HUDEP-2 (cell line): ENCODE results near the gene TINCR.

Source experiments
- DNase-seq, 76 experiments: peaks; one replicate each; lab custom pipeline; 2025; ENCODE audit not compliant: unreplicated experiment in 76 of 76; lab: John Stamatoyannopoulos, UW

Gene TINCR

DNA sequence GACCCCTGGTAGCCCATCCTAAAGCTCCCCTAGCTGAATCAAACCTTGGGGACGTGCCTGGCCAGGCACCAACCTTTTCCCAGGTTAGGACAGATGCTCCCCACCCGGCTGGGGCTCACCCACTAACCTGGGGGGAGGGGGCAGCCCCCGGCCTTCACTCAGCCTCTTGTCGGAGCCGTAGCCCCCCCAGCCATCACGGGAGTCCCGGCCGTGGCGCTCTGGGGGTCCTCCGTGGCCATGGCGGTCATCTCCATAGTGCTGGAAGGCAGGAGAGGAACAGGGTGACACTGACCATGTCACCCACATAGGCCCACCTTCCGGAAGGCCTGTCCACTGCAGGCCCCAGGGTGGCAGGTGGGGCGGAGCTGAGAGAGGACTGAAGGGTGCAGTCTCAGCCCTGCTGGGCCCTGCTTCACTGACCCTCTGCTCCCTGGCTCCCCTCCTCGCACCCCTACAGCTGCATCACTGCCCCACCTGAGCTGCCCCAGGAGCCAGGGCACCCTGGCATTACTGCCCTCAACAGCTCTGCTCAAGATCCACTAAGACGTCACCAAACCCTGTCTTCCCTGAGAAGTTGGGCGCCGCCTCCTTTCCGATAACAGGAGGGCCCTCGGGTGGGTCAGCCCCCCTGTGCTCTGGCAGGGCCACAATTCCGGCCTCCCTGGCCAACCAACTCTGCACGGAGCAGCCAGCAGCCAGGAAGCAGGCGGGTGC is 22.6 kb upstream of the TINCR start:
- no peak for DNase-seq

DNA sequence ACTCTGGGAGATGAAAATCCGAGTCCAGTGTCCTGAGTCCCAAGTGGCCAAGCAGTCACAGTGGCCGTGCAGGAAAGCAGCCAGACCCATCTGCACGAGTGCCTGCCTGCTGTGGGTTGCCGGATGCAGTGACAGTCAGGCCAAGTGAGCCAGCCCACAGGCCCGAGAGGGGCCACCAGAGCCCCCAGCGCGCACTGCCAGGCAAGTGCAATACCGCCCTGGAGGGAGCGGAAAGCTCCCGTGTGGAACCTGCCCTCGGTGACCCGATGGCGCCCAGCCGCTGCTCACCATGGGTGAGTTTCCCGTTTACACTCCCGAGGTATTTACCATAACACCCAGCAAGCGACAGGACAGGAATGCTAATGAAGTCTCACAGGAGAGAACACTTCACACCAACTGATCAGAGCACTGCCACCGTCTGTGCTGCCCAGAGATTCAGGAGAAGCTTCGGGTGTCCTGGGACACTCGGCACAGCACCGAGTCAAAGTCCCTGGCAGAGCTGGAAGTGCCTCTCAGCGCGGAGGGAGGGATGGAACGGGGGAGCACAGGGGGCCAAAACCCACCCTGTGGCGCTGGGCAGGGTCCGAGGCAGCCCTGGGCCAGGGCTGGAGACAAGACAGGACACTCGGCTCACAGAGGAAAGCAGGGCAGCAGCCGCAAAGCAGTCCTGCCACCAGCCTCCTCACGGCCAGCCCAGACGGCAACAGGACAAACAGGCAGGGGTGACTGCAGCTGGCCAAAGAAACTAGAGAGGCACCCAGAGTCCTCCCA is 21.3 kb upstream of the TINCR start:
- DNase-seq: no peak

GRCh38 chr19:5588441-5588840 is 20.7 kb upstream of the TINCR start:
- no peak for DNase-seq

DNA sequence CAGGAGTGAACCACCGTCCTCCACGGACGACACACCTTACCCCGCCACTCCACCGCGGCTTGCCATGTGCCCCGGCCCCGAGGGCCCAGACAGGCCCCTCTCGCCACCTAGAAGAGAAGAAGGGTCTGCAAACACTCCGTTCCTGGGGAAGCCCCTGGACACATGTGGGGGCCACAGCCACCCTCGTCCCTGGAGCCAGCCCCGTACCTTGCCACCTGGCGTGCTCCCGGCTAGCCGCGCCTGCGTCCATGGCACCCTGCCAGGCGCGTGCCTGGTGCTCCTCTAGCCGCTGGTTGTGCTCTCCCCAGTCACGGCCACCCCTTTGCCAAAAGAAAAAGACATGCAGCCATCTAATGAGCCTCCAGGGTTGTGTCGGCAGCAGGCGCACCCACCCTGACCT is 19.9 kb upstream of the TINCR start:
- no peak for DNase-seq

GRCh38 chr19:5587071-5587455 is 19.3 kb upstream of the TINCR start:
- no peak for DNase-seq

GRCh38 chr19:5586300-5587070 is 18.7 kb upstream of the TINCR start:
- peak in 14 of 76 experiments; percentile 9 to 48 (median 30) for DNase-seq

GRCh38 chr19:5585461-5586299 is 17.9 kb upstream of the TINCR start:
- DNase-seq: peak in 73 of 76 experiments; percentile 23 to 97 (median 86)

DNA sequence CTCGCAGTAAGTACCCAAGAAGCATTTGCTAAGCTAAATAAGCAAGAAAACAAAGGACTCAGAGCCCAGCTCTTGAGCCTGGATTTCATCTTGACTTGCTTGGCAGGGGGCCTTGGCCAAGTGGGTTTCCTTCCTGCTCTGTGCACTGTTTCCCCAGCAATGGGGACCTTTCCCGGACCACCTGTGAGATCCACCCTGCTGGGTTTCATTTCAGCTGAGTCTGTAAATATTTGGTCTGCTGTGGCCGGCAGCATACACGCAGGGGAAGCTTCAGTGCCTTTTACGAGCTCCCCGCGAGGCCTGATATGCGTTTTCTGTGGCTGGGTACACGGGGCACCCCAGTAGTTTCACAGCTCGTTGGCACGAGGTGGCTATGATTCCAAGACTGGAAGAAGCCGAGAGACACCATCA is 12.4 kb upstream of the TINCR start:
- no peak for DNase-seq

DNA sequence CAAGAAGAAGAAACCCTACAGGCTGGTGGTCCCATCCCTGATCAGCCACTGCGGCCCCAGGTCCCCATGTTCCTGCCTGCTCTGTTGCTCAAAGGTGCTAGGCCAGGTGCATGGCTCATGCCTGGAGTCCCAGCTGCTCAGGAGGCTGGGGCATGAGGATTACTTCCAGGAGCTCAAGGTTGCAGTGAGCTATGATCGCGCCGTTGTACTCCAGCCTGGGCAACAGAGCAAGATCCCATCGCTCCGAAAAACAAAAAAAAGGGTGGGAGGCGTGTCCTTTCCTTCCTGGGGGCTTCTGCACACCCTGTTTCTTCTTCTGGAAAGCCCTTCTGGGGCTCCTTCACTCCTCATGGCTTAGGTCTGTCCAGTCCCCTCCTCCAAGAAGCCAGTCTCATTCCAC is 11.9 kb upstream of the TINCR start:
- DNase-seq: no peak

DNA sequence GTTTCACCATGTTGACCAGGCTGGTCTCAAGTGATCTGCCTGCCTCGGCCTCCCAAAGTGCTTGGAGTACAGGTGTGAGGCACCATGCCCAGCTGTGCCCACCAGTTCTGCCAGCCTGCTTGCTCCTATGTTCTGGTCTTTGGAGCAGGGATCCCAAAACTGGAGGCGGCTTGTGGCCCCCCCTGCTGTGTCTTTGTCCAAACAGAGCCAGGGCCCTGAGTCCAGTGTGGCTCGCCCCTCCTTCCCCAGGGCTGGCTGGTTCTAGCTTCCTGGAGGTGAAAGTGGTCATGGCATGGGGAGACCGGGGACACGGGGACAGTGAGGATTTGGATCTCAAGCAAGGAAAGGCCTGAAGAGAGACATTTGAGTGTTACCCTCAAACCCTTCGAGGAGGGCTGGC is 11.5 kb upstream of the TINCR start:
- DNase-seq: no peak

DNA sequence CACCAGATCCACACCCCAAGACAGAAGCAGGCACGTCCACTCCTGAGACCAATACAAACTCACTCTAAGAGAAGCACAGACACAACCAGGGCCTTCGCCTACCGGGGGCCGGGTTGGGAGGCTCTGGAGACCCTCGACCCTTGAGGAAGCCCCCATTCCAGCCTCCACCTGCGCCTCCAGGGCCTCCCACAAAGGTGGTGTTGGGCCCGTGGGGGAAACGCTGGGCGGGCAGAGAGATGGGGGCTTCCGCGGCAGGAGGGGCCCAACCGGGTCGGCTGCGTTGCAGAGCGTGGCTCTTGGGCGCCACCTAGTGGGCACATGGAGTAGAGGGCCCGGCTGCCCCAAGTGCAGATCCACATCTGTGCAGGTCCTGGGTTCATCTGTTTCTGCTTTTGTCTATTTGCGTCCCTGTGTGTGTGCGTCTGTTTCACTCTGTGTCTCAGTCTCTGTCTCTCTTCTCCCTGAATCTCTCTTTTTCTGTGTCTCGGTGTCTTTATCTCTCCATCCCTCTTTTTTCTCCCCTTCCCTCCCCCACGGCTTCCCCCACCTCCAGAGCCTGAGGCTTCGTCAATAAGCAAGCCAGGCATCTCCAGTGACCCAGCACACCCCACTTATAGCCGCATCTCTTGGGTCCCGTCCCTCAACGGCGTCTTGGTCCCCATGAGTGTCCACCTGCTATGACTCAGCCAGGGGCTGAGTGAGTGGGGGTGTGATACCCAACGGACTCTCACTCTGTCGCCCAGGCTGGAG is 10.5 kb upstream of the TINCR start:
- DNase-seq: peak in 58 of 76 experiments; percentile 16 to 86 (median 58)

DNA sequence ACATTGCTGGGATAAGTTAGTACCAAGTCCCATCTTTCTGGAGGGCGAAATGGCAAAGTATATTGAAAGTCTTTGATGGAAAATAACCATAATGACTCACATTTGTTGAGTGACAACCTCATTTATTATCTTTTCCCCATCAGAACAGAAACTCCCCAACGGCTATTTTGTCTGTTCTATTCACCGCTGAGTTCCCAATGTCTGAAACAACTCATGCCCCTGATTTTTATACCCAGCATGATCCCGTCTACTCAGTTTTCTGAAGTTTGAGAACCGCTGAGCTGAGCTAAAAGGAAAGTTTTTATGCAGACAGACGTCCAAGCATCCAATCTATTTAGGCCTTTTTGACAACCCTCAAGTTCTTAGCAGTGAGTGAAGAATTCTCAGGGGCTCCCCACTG is 7.8 kb upstream of the TINCR start:
- peak in 25 of 76 experiments; percentile 15 to 82 (median 53) for DNase-seq

DNA sequence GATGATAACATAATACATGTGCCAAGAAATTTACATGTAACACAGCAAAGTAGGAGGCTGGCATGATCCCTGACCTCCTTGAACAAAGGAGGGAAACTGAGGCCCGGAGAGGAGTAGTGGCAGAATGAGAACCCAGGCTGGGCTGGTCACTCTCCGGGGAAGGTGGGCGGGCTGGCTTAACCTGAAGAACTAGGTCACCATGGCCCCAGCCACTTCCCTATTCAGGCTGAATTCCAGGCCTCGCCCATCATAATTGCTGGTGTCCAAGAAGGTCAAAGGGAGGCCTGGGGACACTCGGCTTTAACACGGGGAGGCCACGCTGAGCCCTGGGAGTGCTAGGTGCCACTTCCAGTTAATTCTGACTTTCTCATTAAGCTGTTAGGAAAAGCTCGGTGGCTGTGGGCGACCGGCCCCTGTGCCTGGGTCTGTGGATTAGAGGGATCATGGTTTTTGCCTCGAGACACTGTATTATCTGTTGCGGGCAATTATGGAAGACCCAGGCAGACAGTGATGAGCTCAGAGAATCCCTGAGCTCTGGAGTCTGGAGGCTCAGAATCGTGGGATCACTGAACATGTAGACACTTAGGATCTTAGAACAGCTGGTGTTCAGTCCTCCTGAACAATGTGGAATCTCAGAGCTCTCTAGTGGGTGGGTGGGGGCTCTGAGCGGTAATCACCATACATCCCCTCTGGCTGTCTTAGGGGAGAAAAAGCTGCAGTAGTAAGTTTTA is 5.0 kb upstream of the TINCR start:
- DNase-seq: no peak

DNA sequence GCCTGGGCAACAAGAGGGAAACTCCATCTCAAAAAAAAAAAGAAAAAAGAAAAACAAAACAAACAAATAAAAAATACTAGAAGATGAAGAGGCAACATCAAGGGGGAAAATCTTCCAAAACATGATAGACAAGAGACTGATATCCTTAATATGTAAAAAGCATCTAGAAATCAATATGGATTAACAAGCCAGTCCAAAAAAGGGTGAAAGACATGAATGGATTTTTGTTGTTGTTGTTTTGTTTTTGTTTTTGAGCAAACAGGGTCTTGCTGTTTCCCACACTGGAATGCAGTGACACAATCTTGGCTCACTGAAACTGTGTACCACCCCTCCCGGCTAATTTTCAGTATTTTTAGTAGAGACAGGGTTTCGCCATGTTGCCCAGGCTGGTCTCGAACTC is 4.0 kb upstream of the TINCR start:
- DNase-seq: no peak

- DNase-seq: peak in 36 of 76 experiments; percentile 13 to 73 (median 32)
Measured at GRCh38 chr19:5567970-5568407, 236 bp upstream of the TINCR start.

DNA sequence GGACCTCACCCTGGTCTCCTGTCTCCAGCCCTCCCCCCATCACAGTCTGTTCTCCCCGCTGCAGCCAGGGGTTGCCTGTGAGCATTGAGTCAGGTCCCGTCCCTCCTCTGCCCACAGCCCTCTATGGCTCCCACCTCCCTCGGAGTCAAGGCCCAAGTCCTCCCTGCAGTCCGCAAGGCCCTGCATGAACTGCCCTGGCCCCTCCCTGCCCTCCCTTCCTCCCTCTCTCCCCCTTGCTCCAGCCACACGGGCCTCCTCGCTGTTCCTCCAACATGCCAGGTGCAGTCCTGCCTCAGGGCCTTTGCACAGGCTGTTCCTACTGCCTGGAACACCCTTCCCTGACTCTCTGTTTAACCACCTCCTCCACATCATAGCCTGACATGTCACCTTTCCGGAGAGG is 2.8 kb downstream of the TINCR start:
- peak in 3 of 76 experiments; percentile 17 to 44 (median 21) for DNase-seq

- DNase-seq: peak in 4 of 76 experiments; percentile 21 to 51 (median 37)
Measured at GRCh38 chr19:5563935-5564612, 3.7 kb downstream of the TINCR start.

- no peak for DNase-seq
Measured at GRCh38 chr19:5563008-5563431, 4.7 kb downstream of the TINCR start.
